ENCODE data around the gene ITPKA.

Gene ITPKA

GRCh38 chr15:41494922-41495735 lies 1.5 kb downstream of the ITPKA start:
- Mint-ChIP-seq H3K9me3 (no peaks in the 10 kb centered on the region), H3K4me3 (peak overlapping the region; percentile 53), H3K36me3 (ENCODE audit: low read depth) (no peaks in the 10 kb centered on the region), H3K4me1 (ENCODE audit: low read depth) (peaks cover 26% of the 10 kb centered on the region), H3K27me3 (peaks cover 91% of the 10 kb centered on the region), H3K27ac (no peak overlapping the region)
- intact Hi-C loops (cut with micrococcal nuclease) = no loop called here

- intact Hi-C loops (cut with micrococcal nuclease) = no loop called here
- Mint-ChIP-seq H3K27ac (no peak overlapping the region), H3K36me3 (ENCODE audit: low read depth) (no peaks in the 10 kb centered on the region), H3K4me1 (ENCODE audit: low read depth) (peaks cover 27% of the 10 kb centered on the region), H3K4me3 (peak overlapping the region; percentile 17), H3K9me3 (no peaks in the 10 kb centered on the region), H3K27me3 (peaks cover 92% of the 10 kb centered on the region)
Observed at GRCh38 chr15:41495736-41496599, 2.3 kb downstream of the ITPKA start.

- Mint-ChIP-seq H3K36me3 (ENCODE audit: low read depth) (no peaks in the 10 kb centered on the region), H3K27ac (no peak overlapping the region), H3K4me1 (ENCODE audit: low read depth) (peaks cover 42% of the 10 kb centered on the region), H3K4me3 (no peak overlapping the region), H3K9me3 (no peaks in the 10 kb centered on the region), H3K27me3 (peaks cover 94% of the 10 kb centered on the region)
- intact Hi-C loops (cut with micrococcal nuclease) = no loop called here
Observed at GRCh38 chr15:41498657-41499056, 5.0 kb downstream of the ITPKA start.

GRCh38 chr15:41499109-41499851 lies 5.6 kb downstream of the ITPKA start:
- H3K9me3 Mint-ChIP-seq = no peaks in the 10 kb centered on the region
- peaks cover 41% of the 10 kb centered on the region for H3K4me1 Mint-ChIP-seq (ENCODE audit: low read depth)
- no peak overlapping the region for H3K27ac Mint-ChIP-seq
- no peaks in the 10 kb centered on the region for H3K36me3 Mint-ChIP-seq (ENCODE audit: low read depth)
- H3K4me3 Mint-ChIP-seq = no peak overlapping the region
- intact Hi-C loops (cut with micrococcal nuclease) = no loop called here
- peaks cover 97% of the 10 kb centered on the region for H3K27me3 Mint-ChIP-seq

GRCh38 chr15:41501191-41501917 lies 7.7 kb downstream of the ITPKA start:
- no peaks in the 10 kb centered on the region for H3K9me3 Mint-ChIP-seq
- H3K4me3 Mint-ChIP-seq = peak overlapping the region; percentile 68
- no peak overlapping the region for H3K27ac Mint-ChIP-seq
- H3K36me3 Mint-ChIP-seq (ENCODE audit: low read depth) = no peaks in the 10 kb centered on the region
- H3K27me3 Mint-ChIP-seq = peaks cover 89% of the 10 kb centered on the region
- H3K4me1 Mint-ChIP-seq (ENCODE audit: low read depth) = peaks cover 29% of the 10 kb centered on the region
- intact Hi-C loops (cut with micrococcal nuclease) = no loop called here

GRCh38 chr15:41501931-41502794 lies 8.5 kb downstream of the ITPKA start:
- Mint-ChIP-seq H3K9me3 (no peaks in the 10 kb centered on the region), H3K36me3 (ENCODE audit: low read depth) (no peaks in the 10 kb centered on the region), H3K4me3 (peak overlapping the region; percentile 68), H3K27me3 (peaks cover 84% of the 10 kb centered on the region), H3K27ac (no peak overlapping the region), H3K4me1 (ENCODE audit: low read depth) (peaks cover 29% of the 10 kb centered on the region)
- intact Hi-C loops (cut with micrococcal nuclease) = no loop called here

- H3K4me1 Mint-ChIP-seq (ENCODE audit: low read depth) = peaks cover 29% of the 10 kb centered on the region
- H3K36me3 Mint-ChIP-seq (ENCODE audit: low read depth) = no peaks in the 10 kb centered on the region
- intact Hi-C loops (cut with micrococcal nuclease) = no loop called here
- H3K4me3 Mint-ChIP-seq = peak overlapping the region; percentile 68
- peaks cover 81% of the 10 kb centered on the region for H3K27me3 Mint-ChIP-seq
- H3K9me3 Mint-ChIP-seq = no peaks in the 10 kb centered on the region
- H3K27ac Mint-ChIP-seq = no peak overlapping the region
Observed at GRCh38 chr15:41502795-41503668, 9.4 kb downstream of the ITPKA start.

- intact Hi-C loops (cut with micrococcal nuclease) = no loop called here
- Mint-ChIP-seq H3K27me3 (peaks cover 76% of the 10 kb centered on the region), H3K36me3 (ENCODE audit: low read depth) (no peaks in the 10 kb centered on the region), H3K27ac (no peak overlapping the region), H3K9me3 (no peaks in the 10 kb centered on the region), H3K4me1 (ENCODE audit: low read depth) (peaks cover 29% of the 10 kb centered on the region), H3K4me3 (peak overlapping the region; percentile 14)
Observed at GRCh38 chr15:41503669-41504010, 10.0 kb downstream of the ITPKA start.

- Mint-ChIP-seq H3K9me3 (no peaks in the 10 kb centered on the region), H3K27ac (no peak overlapping the region), H3K4me3 (no peak overlapping the region), H3K27me3 (peaks cover 70% of the 10 kb centered on the region), H3K36me3 (ENCODE audit: low read depth) (no peaks in the 10 kb centered on the region), H3K4me1 (ENCODE audit: low read depth) (peaks cover 29% of the 10 kb centered on the region)
- intact Hi-C loops (cut with micrococcal nuclease) = no loop called here
Observed at GRCh38 chr15:41504751-41505492, 11.2 kb downstream of the ITPKA start.

- peaks cover 29% of the 10 kb centered on the region for H3K4me1 Mint-ChIP-seq (ENCODE audit: low read depth)
- peaks cover 70% of the 10 kb centered on the region for H3K27me3 Mint-ChIP-seq
Observed at GRCh38 chr15:41505776-41506175, 12.1 kb downstream of the ITPKA start.

GRCh38 chr15:41506796-41507341 lies 13.2 kb downstream of the ITPKA start:
- Mint-ChIP-seq H3K27ac (no peak overlapping the region), H3K4me3 (no peak overlapping the region), H3K36me3 (ENCODE audit: low read depth) (no peaks in the 10 kb centered on the region), H3K9me3 (no peaks in the 10 kb centered on the region), H3K27me3 (peaks cover 67% of the 10 kb centered on the region), H3K4me1 (ENCODE audit: low read depth) (peaks cover 19% of the 10 kb centered on the region)
- intact Hi-C loops (cut with micrococcal nuclease) = no loop called here

More at GRCh38 chr15:41505776-41506175, 12.1 kb downstream of the ITPKA start:
- H3K27ac Mint-ChIP-seq = no peak overlapping the region
- H3K9me3 Mint-ChIP-seq = no peaks in the 10 kb centered on the region
- intact Hi-C loops (cut with micrococcal nuclease) = no loop called here
- H3K4me3 Mint-ChIP-seq = no peak overlapping the region
- H3K36me3 Mint-ChIP-seq (ENCODE audit: low read depth) = no peaks in the 10 kb centered on the region

All from dendritic cell treated with granulocyte-macrophage colony-stimulating factor and Interleukin-4, amounts not matched to agents 40 ng/mL and 50 ng/mL, for 4 days (primary cell).